ENCODE data around the gene IL17F. TPM values are rescaled to one million over a fixed set of nuclear protein-coding genes. Genes with fewer than 3 reads are reported as not detected.

IL17F gene
- total RNA-seq, 4 donors from 2014 or later, result 1.4 TPM; not detected in 3

GRCh38 chr6:52187098-52187497 is 57.2 kb downstream of the IL17F start:
- WGBS, 2 donors, result 88 to 100% methylated on average over 1 of the region's 1 CpG
- no peak overlapping the region for H3K27ac ChIP-seq

More at GRCh38 chr6:52187098-52187497, 57.2 kb downstream of the IL17F start:
- no peaks in the 10 kb centered on the region for H3K36me3 ChIP-seq
- H3K9me3 ChIP-seq, result no peaks in the 10 kb centered on the region
- TF ChIP-seq CTCF (IDR thresholded peaks at IDR 0.05) (no peak), POLR2A (IDR thresholded peaks at IDR 0.05) (no peak)
- no peak for DNase-seq
- no peaks in the 10 kb centered on the region for H3K4me1 ChIP-seq
- no peak overlapping the region for H3K4me3 ChIP-seq
- peaks cover 0 to 10% (median 0%) of the 10 kb centered on the region in 4 donors for H3K27me3 ChIP-seq
- intact Hi-C loops (cut with DNase I), result no loop called here

Other genes with a start within 250 kb of the IL17F start
- gene PKHD1, start 156.9 kb downstream of the IL17F start, total RNA-seq, result under 1 TPM in 1 of 4 donors, not detected in 3; 0.04 TPM
- gene IL17A, start 58.1 kb downstream of the IL17F start, total RNA-seq, result not detected
- gene MCM3, start 40.2 kb upstream of the IL17F start, total RNA-seq, result 10 to 100 TPM; 37.5 to 70.3 (median 47.7) TPM
- gene PAQR8, start 117.7 kb upstream of the IL17F start, total RNA-seq, result 10 to 100 TPM in 3 of 4 donors, 1 to 10 TPM in 1; 1.7 to 22.5 (median 11.5) TPM
- 10 to 100 TPM in 2 of 4 donors, 1 to 10 TPM in 2; 4.0 to 17.5 (median 9.9) TPM for gene EFHC1, start 175.8 kb upstream of the IL17F start, total RNA-seq

Measured in esophagus squamous epithelium (tissue), 5 donors.